GM03348 (cell line): ENCODE data around the gene NFIC.
"Not testable (repeated sequence)": the region's sequence is repeated elsewhere in the genome, so short reads cannot be mapped to it uniquely, and the experiment has no call there.

Experiments used
- DNase-seq: peaks from one replicate; pipeline ENCODE4 v3.0.0; 2012; ENCODE audit warnings: low spot score

NFIC gene

DNA sequence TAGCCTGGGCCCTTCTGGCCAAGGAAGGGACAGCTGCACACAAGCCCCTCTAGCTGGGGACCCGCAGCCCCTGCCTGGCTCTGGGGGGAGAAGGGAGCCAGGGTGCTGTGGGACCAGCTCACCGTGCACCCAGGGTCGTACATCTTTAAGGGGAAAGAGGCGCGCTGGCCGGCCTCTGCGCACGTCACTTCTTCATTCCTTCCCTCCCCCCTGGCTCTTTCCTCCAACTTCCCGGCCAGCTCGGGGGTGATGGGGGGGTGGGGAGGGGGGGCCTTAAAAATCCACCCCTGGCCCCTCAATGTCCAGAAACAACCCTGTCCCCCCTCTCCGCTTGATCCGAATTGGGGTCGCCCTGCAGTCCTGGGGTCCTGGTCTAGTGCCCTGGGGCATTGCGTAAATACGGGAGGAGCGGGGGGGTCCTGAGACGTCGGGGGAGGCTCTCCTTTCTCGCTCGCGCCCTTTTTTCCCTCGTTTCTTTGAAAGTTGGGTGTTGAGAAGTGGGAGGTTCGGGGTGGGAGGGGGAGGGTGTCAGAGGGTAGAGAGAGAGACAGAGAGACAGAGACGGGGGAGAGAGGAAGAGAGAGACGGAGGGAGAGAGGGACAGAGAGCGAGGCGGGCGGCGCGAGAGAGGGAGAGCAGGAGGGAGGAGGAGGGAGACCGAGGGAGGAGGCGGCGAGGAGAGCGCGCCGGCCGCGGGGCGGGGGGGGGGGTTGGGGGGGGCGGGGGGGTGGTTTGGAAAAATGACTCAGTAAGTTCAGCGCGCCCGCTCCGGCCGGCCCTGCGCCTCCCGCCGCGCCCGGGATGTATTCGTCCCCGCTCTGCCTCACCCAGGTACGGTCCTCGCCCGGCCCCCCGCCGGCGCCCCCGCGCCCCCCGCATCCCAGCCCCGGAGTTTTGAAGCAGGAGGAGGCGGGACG, at the start of gene NFIC:
TSS of gene NFIC (plus strand) at position 748 of the 917 bp plus-strand sequence. CDS start at position 802, 54 bp downstream.
- DNase-seq = peak; percentile 95

DNA sequence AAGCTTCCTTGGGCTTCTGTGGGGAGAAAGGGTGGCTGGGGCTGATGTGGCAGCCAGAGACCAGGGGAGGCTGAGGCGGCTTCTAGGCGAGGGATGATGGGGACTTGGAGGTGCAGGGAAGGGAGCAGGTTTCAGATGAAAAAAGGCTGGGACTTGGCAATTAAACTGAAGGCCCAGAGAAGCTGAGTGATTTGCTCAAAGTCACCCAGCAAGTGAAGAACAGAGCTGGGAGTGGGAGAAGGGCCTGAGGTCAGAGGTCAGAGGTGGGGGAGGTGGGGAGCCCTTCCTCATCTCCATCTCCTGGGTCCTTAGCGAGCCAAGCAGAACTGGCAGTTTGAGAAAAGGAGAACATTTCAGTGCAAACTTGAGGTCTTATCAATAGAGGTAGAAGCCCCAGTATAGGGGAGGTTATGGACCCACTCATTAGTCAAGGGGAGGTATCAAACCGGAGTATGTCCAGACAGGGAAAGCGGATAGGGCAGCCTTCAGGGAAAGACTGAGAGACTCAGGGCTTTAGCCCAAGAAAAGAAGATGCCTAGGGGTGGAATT, 49.6 kb upstream of the NFIC start:
- no peak for DNase-seq

DNA sequence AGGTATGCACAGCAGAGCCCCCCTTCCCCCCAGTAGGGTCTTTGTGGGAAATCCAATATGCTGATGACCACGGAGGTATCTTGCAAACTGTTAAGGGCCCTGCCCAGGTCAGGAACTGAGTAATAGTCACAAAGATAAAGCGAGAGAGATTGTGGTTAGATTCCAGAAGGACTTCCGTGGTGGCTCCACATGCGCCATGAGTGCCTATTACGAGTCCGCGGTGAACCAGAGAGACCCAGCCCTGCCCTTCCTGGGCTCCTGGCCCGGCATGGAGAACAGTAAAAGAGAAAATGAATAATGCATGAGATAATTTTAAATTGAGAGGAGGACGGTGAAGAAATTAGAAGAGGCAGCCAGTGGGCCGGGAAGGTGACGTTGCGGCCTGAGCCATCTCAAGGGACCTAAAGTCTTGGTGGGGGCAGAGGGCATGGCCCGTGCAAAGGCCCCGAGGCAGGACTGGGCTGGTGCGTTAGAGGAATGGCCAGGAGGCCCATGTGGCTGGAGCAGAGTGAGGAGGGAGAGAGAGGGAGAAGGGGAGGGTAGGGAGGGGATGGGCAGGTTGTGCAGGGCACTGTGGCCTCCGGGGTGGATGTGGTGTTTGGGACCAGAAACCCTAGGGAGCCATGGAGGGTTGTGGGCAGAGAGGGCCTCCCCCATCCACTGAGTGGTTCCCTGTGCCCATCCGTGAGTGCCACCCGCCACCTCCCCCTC, 46.6 kb upstream of the NFIC start:
- DNase-seq = peak; percentile 35

DNA sequence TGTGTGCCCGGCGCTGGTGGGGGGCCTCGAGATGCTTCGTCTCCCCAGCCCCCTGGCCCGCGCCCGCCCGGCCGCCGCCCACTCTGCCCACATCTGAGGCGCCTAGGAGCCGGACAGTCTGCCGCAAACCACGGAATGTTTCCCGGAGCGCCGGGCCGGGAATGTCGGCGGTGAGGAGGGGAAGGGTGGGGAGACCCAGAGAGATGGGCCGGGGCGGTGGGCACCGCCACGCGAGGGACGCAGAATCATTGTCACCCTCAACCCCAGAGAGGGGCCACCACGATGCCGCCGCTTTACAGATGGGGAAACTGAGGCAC, 46.1 kb upstream of the NFIC start:
- no peak for DNase-seq

DNA sequence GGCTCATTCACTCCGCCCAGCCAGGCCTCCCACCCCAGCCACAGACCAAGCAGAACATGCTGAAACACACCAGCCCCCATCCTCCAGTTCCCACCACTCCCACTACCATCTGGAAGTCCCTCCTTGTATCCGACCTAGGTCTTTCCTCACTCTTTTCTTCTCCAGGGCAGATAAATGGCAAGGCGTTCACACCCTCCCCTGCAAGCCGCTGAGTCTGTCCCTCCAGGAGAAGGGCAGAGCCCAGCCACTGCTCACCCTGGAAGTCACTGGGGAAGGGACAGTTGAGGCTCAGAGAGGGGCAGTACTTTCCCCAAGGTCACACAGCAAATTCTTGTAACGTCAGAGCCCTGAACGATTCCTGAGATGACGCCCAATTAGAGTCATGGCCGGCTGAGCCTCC, 45.5 kb upstream of the NFIC start:
- no peak for DNase-seq

DNA sequence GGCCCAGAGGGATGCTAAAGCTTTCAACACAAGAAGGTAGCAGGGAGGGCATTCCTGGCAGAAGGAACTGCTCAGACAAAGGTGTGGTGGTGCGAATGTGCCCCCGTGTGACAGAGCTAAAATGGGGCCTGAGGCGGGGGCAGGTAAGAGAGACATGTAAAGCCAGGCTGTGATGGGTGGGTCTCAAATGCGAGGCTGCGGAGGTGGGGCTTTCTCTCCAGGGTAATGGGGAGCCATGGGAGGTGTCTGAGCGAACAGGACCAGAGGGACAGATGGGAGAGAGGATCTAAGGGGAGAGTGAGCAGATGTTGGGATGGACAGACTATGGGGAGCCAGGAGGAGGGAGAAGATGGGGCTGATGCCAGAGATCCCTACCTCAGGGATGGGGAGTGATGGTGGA, 44.7 kb upstream of the NFIC start:
- DNase-seq = no peak

DNA sequence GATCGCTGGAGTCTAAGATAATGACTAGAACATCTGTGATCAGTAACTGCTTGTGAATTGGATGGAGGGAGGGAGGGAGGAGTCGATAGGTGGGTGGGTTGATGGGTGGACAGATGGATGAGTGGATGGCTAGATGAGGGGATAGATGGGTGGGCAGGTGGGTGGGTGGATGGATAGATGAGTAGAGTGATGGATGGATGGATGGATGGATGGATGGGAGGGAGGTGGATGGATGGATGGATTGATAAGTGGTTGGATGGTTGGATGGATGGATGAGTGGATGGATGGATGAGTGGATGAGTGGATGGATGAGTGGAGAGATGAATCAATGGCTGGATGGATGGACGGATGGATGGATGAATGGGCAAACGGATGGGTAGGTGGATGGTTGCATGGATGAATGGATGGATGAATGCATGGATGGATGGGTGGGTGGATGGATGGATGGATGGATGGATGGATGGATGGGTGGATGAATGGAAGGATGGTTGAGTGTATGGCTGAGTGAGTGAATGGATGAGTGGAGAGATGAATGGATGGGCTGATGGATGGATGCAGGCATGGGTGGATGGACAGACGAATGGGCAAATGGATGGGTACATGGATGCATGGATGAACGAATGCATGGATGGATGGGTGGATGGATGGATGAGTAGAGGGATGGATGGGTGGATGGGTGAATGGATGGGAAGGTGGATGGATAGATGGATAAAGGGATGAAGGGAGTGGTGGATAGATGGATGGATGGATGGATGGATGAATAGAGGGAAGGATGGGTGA, 44.0 kb upstream of the NFIC start:
- DNase-seq = no peak

DNA sequence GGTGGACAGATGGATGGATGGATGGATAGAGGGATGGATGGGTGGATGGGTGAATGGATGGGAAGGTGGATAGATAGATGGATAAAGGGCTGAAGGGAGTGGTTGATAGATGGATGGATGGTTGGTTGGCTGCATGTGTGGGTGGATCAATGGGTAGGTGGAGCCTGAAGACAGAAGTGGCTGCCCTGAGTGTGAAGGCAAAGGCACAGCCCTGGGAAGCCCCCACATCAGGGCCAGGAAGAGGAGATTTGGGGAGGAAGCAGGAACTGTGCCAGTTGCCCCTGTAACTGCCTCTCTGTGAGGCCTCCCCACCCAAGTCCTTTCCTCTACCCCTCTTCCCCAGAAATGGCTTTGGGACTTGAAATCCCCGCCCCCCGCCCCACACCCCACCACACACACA, 43.4 kb upstream of the NFIC start:
- DNase-seq = no peak

DNA sequence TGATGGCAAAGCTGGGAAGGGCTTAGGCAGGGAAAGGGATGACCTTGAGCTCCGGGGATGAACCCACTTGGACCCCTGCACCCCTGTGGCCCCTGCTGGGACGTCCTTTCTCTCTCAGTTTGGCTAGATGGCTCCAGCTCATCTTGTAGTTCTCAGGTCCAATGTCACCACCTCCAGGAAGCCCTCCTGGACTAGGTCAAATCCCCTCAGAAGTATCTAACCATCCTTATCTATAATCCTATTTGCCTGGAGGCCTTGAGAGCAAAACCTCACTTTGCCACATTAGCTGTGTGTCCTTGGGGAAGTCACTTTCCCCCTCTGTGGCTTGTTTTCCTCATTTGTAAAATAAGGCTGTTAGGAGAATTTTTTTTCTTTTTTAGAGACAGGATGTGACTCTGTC, 42.7 kb upstream of the NFIC start:
- DNase-seq = no peak

DNA sequence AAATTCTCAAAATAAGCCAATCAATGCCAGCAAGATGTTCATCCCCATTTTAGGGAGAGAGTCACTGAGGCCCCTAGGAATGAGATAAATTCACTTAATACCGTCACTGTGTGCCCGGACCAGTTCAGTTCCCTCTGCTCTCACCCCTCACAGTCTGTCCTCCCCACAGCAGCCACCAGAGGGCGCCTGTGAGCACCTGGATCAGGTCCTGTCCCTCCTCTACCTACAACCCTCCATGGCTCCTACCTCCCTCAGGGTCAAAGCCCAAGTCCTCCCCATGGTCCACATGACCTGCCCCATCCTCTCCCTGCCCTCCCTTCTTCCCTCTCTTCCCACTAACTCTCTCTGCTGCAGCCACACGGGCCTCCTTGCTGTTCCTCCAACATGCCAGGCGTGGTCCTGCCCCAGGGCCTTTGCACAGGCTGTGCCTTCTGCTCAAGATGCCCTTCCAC, 42.0 kb upstream of the NFIC start:
- DNase-seq = peak; percentile 69

DNA sequence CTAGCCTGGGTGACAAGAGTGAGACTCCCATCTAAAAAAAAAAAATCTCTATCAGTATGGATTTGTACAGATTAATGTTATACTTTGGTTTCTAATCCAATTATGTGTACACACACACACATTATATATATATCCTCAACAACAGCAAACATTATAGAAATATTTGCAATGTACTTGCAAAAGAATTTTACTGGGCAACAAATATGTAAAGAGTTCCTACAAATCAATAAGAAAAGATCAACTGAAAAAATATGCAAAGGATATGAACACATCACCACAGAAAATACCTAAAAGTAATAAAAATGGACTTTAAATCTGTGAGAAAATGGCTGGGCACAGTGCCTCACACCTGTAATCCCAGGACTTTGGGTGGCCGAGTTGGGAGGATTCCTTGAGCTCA, 40.9 kb upstream of the NFIC start:
- DNase-seq = no peak

DNA sequence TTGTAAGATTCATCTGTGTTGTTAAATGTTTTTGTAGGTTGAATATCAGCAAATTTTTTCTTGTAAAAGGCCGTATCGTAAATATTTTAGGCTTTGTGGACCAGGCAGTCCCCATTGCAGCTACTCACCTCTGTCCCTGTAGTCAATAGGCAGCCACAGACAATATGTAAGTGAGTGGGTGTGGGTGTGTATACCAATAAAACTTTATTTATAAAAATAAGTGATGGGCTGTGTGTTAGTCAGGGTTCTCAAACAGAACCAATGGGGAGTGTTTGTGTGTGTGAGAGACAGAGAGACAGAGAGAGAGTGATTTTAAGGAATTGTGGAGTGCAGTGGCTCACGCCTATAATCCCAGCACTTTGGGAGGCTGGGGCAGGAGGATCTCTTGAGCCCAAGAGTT, 37.6 kb upstream of the NFIC start:
- no peak for DNase-seq

DNA sequence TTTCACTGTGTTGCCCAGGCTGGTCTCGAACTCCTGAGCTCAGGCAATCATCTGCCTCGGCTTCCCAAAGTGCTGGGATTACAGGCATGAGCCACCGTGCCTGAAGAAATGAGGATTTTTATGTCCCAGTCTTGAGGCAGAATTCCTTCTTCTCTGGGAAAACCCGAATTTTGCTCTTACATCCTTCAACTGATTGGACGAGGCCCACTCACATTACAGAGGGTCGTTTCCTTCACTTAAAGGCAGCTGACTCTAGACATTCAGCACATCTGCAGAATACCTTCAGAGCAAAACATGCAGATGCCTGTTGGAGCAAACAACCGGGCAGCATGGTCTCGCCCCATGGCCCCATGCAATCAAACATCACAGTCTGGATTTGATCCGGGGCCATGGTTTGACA, 36.3 kb upstream of the NFIC start:
- no peak for DNase-seq

DNA sequence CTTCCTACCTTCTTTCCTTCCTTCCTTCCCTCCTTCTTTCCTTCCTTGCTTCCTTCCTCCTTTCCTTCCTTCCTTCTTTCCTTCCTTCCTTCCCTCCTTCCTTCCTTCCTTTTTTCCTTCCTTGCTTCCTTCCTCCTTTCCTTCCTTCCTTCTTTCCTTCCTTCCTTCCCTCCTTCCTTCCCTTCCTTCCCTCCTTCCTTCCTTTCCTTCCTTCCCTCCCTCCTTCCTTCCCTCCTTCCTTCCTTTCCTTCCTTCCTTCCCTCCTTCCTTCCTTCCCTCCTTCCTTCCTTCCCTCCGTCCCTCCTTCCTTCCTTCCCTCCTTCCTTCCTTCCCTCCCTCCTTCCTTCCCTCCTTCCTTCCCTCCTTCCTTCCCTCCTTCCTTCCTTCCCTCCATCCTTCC, 34.2 kb upstream of the NFIC start:
- not testable (repeated sequence) for DNase-seq

DNA sequence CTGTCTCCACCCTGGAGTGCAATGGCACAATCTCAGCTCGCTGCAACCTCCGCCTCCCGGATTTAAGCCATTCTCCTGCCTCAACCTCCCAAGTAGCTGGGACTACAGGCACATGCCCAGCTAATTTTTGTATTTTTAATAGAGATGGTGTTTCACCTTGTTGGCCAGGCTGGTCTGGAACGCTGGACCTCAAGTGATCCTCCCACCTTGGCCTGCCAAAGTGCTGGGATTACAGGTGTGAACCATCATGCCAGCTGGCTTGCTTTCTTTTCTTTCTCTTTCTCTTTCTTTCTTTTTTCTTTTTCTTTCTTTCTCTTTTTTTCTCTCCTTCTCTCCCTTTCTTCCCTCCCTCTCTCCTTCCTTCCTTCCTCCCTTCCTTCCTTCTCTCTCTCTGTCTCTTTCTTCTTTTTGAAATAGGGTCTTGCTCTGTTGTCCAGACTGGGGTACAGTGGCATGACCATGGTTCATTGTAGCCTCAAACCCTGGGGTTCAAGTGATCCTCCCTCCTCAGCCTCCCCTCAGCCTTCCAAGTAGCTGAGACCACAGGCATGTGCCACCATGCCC, 33.3 kb upstream of the NFIC start:
- no peak for DNase-seq

DNA sequence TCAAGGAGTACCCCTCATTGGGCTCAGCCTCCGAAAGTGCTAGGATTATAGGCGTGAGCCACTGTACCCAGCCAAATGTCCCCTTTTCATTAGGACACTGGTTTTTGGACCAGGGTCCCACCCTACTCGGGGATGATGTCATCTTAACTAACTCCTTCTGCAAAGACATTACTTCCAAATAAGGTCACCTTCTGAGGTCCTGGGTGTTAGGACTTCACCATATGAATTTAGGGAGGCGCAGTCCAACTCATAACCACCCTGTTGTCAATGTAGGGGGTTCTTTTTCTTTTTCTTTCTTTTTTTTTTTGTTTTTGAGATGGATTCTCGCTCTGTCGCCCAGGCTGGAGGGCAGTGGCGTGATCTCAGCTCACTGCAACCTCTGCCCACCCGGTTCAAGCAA, 32.7 kb upstream of the NFIC start:
- DNase-seq = no peak

DNA sequence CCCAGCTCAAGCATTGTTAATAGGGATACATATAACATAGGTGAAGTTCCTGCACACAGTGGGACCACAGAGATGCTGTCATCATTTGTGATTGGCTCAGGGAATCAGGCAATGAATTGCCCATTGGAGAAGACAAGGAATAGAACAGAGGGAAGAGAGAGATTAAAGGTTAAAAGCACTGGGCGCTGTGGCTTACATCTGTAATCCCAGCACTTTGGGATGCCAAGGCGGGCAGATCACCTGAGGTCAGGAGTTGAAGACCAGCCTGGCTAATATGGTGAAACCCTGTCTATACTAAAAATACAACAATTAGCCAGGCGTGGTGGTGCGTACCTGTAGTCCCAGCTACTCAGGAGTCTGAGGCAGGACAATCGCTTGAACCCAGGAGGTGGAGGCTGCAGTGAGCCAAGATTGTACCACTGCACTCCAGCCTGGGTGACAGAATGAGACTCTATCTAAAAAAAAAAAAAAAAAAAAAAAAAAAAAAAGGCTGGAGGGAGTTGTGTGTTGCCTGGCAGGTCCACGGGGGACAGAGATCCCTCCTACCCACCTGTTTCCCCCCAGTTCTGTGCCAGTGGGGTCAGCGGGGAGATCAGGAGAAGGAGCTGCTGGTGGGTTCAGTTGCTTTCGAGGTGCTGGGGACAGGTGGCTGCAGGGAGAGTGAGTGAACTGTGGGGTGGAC, 31.5 kb upstream of the NFIC start:
- not testable (repeated sequence) for DNase-seq

DNA sequence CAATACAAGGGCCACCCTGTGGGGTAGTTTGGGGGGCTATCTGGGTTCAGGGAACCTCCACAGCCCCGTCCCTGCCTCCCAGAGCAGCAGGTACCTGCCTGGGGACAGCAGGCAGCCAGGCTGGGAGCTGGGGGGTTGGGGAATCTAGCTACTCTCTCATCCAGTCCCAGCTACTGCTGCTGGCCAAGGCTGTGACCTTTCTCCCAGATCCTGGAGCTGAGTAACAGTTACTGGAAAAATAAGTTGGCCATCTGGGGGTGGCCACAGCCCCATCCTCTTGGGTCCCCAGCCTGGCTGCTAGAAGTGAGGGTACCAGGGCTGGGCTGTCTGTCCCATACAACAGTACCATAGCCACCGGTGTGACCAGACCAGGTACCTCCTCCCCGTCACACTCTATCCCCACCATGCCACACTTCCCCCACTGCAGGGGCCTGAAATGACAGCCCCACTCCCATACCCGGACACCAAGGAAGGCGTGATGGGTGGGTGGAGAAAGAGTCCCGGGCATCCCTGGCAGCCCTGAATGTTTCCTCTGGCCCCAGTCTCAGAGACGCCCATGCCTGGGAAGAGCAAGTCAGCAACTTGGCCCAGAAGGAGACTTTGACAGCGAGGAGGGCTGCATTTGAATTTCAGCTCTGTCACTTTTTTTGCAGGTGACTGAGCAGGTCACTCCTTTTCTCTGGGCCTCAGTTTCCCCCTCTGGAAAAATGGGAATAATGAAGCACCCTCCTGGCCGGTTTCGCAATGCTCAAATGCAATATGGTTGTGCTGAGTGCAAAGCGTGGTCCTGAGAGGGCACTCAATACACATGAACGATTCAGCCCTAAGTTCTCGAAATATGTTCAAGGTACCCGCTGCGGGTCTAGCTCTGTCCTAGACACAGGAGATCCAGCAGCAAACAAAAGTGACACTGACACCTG, 30.7 kb upstream of the NFIC start:
- peak; percentile 58 for DNase-seq

DNA sequence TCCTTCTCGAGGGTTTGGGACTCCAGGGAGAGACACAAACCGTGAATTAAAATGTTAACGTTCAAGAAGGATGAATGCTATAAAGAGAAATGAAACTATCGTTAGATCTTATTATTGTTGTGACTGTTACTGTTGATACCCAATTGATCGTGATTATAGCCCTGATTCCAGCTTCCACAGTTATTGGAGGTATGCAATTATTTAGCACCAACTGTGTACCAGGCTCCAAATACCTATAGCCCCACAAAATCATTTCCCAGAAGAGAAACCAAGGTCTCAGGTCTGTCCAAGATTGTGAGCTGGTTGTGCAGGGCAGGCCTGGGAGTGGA, 30.1 kb upstream of the NFIC start:
- DNase-seq = no peak

DNA sequence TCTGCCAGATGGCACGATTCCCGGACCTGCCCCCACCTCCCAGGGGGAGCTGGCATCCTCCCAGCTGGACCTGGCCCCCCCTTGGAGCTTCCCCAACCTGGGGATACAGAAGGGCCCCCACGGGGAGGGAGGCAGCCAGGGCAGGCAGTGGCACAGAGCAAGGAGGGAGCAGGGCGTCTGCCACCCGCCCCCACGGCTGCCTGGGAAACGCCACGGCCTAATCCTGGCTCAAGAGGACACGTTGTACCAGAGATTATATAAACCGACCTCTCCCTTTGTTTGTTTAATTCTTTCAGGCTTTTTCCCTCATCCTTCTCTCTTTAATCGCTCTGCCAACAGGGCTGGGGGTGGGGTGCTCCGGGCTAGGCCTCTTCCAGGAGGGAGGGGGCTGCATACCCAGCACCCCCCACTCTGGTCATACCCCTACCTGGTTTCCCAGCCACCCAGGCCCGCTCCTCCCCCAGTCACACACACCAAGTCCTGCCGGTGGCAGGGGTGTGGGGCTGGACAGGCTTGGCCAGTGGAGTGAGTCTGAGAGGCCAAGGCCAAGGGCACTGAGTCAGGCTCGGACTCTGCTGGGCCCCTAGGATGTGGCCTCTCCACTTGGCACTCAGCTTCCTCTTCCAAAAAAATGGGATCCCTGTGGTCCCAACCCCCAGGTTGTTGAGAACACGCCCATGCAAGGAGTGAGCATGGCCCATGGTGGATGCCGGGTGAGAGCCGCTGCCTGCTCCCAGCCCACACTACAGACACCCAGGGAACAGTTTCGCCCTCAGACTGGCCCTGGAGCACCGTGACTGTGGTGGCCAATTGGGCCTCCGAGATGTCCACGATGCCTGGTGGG, 29.5 kb upstream of the NFIC start:
- peak; percentile 72 for DNase-seq
